T-helper 17 cell (primary cell): Measurements from ENCODE around the gene MYBPC3. TPM values are rescaled to one million over a fixed set of nuclear protein-coding genes. Genes with fewer than 3 reads are reported as not detected.

Experiments used
- ATAC-seq: fragments of 150-1000 bp; cut with Tn5 transposase; 2 replicates; pipeline ENCODE4 v1.10.0; 2021; ENCODE audit warnings: mild to moderate bottlenecking, moderate library complexity
- DNase-seq, 3 donors: peaks; one replicate each; pipeline versions ENCODE4 v3.0.0 to v3.0.0-alpha.2; 2020 to 2021
- H3K9me3 ChIP-seq: one replicate; pipeline ENCODE4 v1.7.0; 2013; ENCODE audit warnings: low read length, mild to moderate bottlenecking; ENCODE audit not compliant: control insufficient read depth, poor library complexity, severe bottlenecking
- H3K27ac Mint-ChIP-seq: one replicate; pipeline ENCODE4 v1.8.0; 2022; ENCODE audit warnings: mild to moderate bottlenecking, moderate library complexity, mixed read lengths
- H3K27me3 Mint-ChIP-seq: one replicate; pipeline ENCODE4 v1.8.0; 2022; ENCODE audit warnings: mixed read lengths
- H3K36me3 Mint-ChIP-seq: one replicate; pipeline ENCODE4 v1.8.0; 2022; ENCODE audit warnings: low read depth, mixed read lengths
- H3K4me1 Mint-ChIP-seq: one replicate; pipeline ENCODE4 v1.8.0; 2022; ENCODE audit warnings: mild to moderate bottlenecking, mixed read lengths
- H3K4me3 Mint-ChIP-seq: one replicate; pipeline ENCODE4 v1.8.0; 2022; ENCODE audit warnings: mild to moderate bottlenecking, moderate library complexity, mixed read lengths
- total RNA-seq, 4 donors: library from RNA in 2 of 4; stranded (reverse) in 2 of 4; gene quantifications; one replicate each; pipeline ENCODE4 v1.2.3 and lab custom pipeline; 2022 to 2026

The MYBPC3 gene
- total RNA-seq, 2 donors from 2014 or later = 0.10 TPM; not detected in 1

DNA sequence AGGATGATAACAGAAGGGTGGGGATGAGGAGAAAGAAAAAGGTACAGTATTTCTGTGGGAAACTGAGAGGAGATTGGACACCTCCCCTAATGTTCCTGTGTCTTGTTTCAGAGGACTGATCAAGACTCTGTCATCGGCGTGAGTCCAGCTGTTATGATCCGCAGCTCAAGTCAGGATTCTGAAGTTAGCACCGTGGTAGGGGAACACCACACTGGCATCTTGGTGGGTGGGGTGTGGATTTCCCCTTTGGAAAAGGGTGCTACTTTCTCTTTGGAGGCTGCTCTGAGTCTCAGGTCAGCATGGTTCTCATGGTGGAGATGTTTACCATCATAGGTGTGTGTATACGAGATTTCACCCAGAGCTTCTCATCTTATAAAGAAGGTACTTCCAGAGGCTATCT is 57.1 kb downstream of the MYBPC3 start:
- no peaks in the 10 kb centered on the region for H3K27me3 Mint-ChIP-seq
- DNase-seq (no peak), ATAC-seq (no peak)
- H3K27ac Mint-ChIP-seq = peak overlapping the region; percentile 63
- H3K9me3 ChIP-seq = no peaks in the 10 kb centered on the region
- H3K4me1 Mint-ChIP-seq = peaks cover 7% of the 10 kb centered on the region
- H3K4me3 Mint-ChIP-seq = no peak overlapping the region
- H3K36me3 Mint-ChIP-seq = peaks cover 9% of the 10 kb centered on the region

DNA sequence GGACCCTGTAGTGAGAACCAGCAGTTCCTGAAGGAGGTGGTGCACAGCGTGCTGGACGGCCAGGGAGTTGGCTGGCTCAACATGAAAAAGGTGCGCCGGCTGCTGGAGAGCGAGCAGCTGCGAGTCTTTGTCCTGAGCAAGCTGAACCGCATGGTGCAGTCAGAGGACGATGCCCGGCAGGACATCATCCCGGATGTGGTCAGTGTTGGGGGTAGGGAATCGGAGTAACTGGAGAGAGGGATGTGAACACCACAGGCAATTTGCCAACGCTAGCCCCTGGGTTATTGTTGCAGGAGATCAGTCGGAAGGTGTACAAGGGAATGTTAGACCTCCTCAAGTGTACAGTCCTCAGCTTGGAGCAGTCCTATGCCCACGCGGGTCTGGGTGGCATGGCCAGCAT is 62.6 kb downstream of the MYBPC3 start:
- H3K9me3 ChIP-seq = no peaks in the 10 kb centered on the region
- no peak for ATAC-seq
- Mint-ChIP-seq H3K36me3 (peaks cover 12% of the 10 kb centered on the region), H3K27me3 (no peaks in the 10 kb centered on the region), H3K4me3 (peak overlapping the region; percentile 31), H3K27ac (no peak overlapping the region), H3K4me1 (peaks cover 5% of the 10 kb centered on the region)
- DNase-seq = no peak

DNA sequence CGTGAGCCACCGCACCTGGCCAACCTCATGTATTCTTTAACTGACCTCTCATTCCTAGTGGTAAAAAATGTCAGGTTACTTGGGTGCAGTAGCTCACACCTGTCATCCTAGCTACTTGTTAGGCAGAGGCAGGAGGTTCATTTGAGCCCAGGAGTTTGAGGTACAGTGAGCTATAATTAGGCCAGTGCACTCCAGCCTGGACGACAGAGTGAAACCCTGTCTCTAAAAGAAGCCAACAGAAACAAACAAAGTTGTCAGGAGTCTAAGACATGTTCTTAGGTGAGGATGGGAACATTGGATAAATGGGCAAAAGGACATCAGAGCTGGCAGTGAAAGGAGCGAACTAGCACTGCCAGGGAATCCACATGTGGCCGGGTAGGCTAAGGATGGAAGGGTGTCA is 64.4 kb downstream of the MYBPC3 start:
- no peak overlapping the region for H3K4me3 Mint-ChIP-seq
- no peaks in the 10 kb centered on the region for H3K9me3 ChIP-seq

DNA sequence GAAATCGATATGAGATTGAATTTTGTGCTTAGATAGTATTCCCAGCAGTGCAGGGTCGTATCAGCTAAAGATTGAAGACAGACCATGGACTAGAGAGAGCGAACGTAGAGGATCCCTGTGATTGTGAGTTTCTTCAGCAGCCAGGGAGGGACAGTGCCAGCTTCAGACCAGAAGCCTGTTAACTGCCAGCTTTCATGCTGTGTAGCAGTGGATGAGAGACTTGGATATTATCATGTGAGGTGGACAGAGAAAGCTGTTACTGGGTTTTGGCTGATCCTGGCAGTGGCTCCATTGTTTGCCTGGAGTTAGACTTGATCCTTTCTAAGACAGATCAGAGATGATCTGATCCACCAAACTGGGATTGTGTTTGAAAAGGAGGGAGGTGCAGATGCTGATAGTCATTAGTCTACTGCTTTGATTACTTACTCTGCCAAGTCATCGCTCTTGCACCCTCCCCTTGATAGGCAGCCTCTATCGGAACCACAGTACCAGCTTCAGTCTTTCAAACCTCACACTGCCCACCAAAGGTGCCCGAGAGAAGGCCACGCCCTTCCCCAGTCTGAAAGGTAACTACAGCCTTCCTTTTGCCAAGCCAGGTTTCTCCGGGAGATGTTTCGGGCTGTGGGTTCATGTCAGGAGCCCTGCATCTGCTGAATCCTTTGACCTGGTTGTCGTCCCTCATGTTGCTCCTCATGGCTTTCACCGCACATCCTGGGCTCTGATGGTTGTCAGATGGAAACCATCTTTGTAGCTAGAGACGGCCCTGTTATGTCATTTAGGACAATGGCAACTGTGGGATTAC is 66.3 kb downstream of the MYBPC3 start:
- no peak overlapping the region for H3K4me3 Mint-ChIP-seq
- H3K36me3 Mint-ChIP-seq = peaks cover 18% of the 10 kb centered on the region
- H3K27me3 Mint-ChIP-seq = no peaks in the 10 kb centered on the region
- no peak overlapping the region for H3K27ac Mint-ChIP-seq
- H3K4me1 Mint-ChIP-seq = peaks cover 7% of the 10 kb centered on the region
- H3K9me3 ChIP-seq = no peaks in the 10 kb centered on the region
- DNase-seq (no peak), ATAC-seq (no peak)

More for the DNA sequence above, 64.4 kb downstream of the MYBPC3 start:
- DNase-seq (no peak), ATAC-seq (no peak)
- Mint-ChIP-seq H3K27ac (no peak overlapping the region), H3K4me1 (peaks cover 9% of the 10 kb centered on the region), H3K36me3 (peaks cover 17% of the 10 kb centered on the region), H3K27me3 (no peaks in the 10 kb centered on the region)

DNA sequence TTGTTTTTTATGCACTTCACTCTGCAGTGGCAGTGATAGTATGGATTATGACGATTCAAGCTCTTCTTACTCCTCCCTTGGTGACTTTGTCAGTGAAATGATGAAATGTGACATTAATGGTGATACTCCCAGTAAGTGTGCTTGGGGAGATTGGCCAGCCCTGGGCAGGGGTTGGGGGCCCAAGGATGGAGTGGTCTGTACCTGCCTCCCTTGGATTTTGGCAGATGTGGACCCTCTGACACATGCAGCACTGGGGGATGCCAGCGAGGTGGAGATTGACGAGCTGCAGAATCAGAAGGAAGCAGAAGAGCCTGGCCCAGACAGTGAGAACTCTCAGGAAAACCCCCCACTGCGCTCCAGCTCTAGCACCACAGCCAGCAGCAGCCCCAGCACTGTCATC is 68.4 kb downstream of the MYBPC3 start:
- Mint-ChIP-seq H3K4me3 (peak overlapping the region; percentile 21), H3K27ac (no peak overlapping the region), H3K27me3 (no peaks in the 10 kb centered on the region), H3K36me3 (peaks cover 15% of the 10 kb centered on the region), H3K4me1 (peaks cover 6% of the 10 kb centered on the region)
- ATAC-seq (no peak), DNase-seq (no peak)
- H3K9me3 ChIP-seq = no peaks in the 10 kb centered on the region

DNA sequence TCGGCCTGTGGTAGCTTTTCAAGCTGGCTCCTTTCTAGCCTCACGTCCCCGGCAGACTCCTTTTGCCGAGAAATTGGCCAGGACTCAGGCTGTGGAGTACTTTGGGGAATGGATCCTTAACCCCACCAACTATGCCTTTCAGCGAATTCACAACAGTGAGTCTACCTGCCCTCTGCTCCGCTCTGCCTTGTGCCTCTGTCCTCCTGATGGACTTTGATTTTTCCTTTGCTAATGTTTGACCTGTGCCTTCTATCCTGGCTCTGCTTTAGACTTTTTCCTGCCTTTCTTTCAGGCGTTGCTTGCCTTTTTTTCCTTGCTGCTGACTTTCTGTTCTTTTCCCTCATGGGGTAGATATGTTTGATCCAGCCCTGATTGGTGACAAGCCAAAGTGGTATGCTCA is 70.0 kb downstream of the MYBPC3 start:
- Mint-ChIP-seq H3K36me3 (peaks cover 15% of the 10 kb centered on the region), H3K27me3 (no peaks in the 10 kb centered on the region), H3K4me3 (no peak overlapping the region), H3K27ac (no peak overlapping the region), H3K4me1 (peaks cover 6% of the 10 kb centered on the region)
- ATAC-seq = no peak
- H3K9me3 ChIP-seq = no peaks in the 10 kb centered on the region
- DNase-seq = no peak

Other genes starting within 250 kb of the MYBPC3 start
- 100 to 1,000 TPM; 181 to 189 TPM for gene ARFGAP2, start 175.8 kb downstream of the MYBPC3 start, total RNA-seq
- gene PACSIN3, start 166.3 kb downstream of the MYBPC3 start, total RNA-seq = 1 to 10 TPM in 1 of 2 donors, under 1 TPM in 1; 0.30 to 1.4 TPM
- 10 to 100 TPM; 75.3 to 77.0 TPM for gene DDB2, start 137.7 kb downstream of the MYBPC3 start, total RNA-seq
- gene ACP2, start 103.9 kb downstream of the MYBPC3 start, total RNA-seq = 10 to 100 TPM; 19.6 to 23.1 TPM
- gene NR1H3, start 94.7 kb downstream of the MYBPC3 start, total RNA-seq = 1 to 10 TPM; 2.2 to 4.3 TPM
- 100 to 1,000 TPM; 155 to 209 TPM for gene MADD, start 82.6 kb downstream of the MYBPC3 start, total RNA-seq
- gene SPI1, start 25.8 kb upstream of the MYBPC3 start, total RNA-seq = 10 to 100 TPM in 1 of 2 donors, 1 to 10 TPM in 1; 4.9 to 14.9 TPM
- 10 to 100 TPM; 31.6 to 31.8 TPM for gene SLC39A13, start 55.9 kb upstream of the MYBPC3 start, total RNA-seq
- gene PSMC3, start 73.7 kb upstream of the MYBPC3 start, total RNA-seq = 10 to 100 TPM; 47.8 to 55.2 TPM
- gene RAPSN, start 96.4 kb upstream of the MYBPC3 start, total RNA-seq = 1 to 10 TPM; 3.0 to 3.1 TPM
- gene CELF1, start 200.4 kb upstream of the MYBPC3 start, total RNA-seq = 100 to 1,000 TPM; 113 to 127 TPM
- gene PTPMT1, start 212.9 kb upstream of the MYBPC3 start, total RNA-seq = 10 to 100 TPM; 19.2 to 23.8 TPM
- gene KBTBD4, start 226.3 kb upstream of the MYBPC3 start, total RNA-seq = 10 to 100 TPM; 20.0 to 23.7 TPM
- gene NDUFS3, start 226.4 kb upstream of the MYBPC3 start, total RNA-seq = 10 to 100 TPM; 90.6 to 92.4 TPM
- gene FAM180B, start 234.0 kb upstream of the MYBPC3 start, total RNA-seq = under 1 TPM; 0.23 to 0.47 TPM
- 1 to 10 TPM; 1.1 to 1.6 TPM for gene C1QTNF4, start 241.7 kb upstream of the MYBPC3 start, total RNA-seq